ENCODE data around the gene NEK11.

DNA sequence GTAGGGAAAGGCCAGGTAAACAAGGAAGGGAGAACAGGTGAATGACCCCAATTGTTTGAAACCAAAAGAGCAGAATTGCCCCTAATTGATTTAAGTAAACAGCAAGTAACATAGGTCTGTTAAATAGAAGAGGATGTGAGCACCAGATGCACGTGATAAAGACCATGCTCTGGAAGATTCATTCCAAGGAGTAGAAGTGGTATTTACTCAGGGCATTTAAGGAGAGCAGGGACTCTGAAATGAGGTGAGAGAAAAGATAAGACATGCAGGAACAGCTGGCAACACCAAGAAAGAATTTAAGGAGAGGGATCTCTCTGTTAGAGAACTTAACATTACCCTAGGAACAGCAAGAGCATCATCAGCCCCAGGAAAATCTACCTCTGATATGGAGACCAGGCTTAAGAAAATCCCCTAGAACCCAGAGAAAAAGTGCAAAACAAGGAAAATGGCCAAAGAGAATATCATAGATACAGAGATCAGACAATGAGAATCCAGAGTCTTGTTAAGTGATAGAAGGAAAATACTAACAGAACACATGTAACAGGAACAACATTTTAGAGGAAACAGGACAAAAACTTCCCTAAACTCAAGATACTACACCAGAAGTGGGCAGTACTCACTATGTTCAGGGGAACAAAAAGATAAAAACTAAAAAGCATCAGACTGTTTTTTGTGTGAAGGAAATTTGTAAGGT, 361.3 kb downstream of the NEK11 start:
- TF ChIP-seq, protein P1, sequence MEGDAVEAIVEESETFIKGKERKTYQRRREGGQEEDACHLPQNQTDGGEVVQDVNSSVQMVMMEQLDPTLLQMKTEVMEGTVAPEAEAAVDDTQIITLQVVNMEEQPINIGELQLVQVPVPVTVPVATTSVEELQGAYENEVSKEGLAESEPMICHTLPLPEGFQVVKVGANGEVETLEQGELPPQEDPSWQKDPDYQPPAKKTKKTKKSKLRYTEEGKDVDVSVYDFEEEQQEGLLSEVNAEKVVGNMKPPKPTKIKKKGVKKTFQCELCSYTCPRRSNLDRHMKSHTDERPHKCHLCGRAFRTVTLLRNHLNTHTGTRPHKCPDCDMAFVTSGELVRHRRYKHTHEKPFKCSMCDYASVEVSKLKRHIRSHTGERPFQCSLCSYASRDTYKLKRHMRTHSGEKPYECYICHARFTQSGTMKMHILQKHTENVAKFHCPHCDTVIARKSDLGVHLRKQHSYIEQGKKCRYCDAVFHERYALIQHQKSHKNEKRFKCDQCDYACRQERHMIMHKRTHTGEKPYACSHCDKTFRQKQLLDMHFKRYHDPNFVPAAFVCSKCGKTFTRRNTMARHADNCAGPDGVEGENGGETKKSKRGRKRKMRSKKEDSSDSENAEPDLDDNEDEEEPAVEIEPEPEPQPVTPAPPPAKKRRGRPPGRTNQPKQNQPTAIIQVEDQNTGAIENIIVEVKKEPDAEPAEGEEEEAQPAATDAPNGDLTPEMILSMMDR (IDR thresholded peaks at IDR 0.05), result no peak
- TF ChIP-seq POLR2A (IDR thresholded peaks at IDR 0.05), result no peak

Measured in uterus (tissue), 2 donors.